GM12864 (cell line): ENCODE measurements around the gene PROX2.

ENCODE experiments used
- DNase-seq: peaks from one replicate; pipeline ENCODE4 v3.0.0-alpha.2; 2011; ENCODE audit warnings: low read depth
- H3K4me3 ChIP-seq: 2 replicates; pipeline ENCODE4 v1.5.1; 2011; ENCODE audit warnings: mild to moderate bottlenecking, low read depth, low read length, control low read depth
- CTCF ChIP-seq: IDR thresholded peaks from 2 replicates; pipeline ENCODE4 v1.5.1; 2011; ENCODE audit warnings: low read depth, mild to moderate bottlenecking, moderate library complexity, low read length, control low read depth, inconsistent platforms; ENCODE audit errors: missing control alignments

Gene PROX2

GRCh38 chr14:74840603-74841030, 35.3 kb downstream of the PROX2 start:
- H3K4me3 ChIP-seq, result no peak overlapping the region
- DNase-seq, result peak; percentile 68
- TF ChIP-seq CTCF, result no peak

GRCh38 chr14:74838166-74838565, 37.8 kb downstream of the PROX2 start:
- no peak for DNase-seq
- TF ChIP-seq CTCF, result no peak
- no peak overlapping the region for H3K4me3 ChIP-seq

GRCh38 chr14:74836251-74836960, 39.5 kb downstream of the PROX2 start:
- DNase-seq, result no peak
- TF ChIP-seq CTCF, result no peak
- no peak overlapping the region for H3K4me3 ChIP-seq

- TF ChIP-seq CTCF, result no peak
- no peak for DNase-seq
- no peak overlapping the region for H3K4me3 ChIP-seq
Observed at GRCh38 chr14:74835645-74836250, 40.2 kb downstream of the PROX2 start.

- no peak overlapping the region for H3K4me3 ChIP-seq
- DNase-seq, result no peak
- no peak for TF ChIP-seq CTCF
Observed at GRCh38 chr14:74834692-74835392, 41.1 kb downstream of the PROX2 start.

- DNase-seq, result no peak
- no peak overlapping the region for H3K4me3 ChIP-seq
- no peak for TF ChIP-seq CTCF
Observed at GRCh38 chr14:74832849-74833248, 43.1 kb downstream of the PROX2 start.
